Measurements from ENCODE around the gene PCDHGB5.
A peak's percentile ranks its signal among the peaks of the same experiment; 100 is the strongest.

PCDHGB5 gene

DNA sequence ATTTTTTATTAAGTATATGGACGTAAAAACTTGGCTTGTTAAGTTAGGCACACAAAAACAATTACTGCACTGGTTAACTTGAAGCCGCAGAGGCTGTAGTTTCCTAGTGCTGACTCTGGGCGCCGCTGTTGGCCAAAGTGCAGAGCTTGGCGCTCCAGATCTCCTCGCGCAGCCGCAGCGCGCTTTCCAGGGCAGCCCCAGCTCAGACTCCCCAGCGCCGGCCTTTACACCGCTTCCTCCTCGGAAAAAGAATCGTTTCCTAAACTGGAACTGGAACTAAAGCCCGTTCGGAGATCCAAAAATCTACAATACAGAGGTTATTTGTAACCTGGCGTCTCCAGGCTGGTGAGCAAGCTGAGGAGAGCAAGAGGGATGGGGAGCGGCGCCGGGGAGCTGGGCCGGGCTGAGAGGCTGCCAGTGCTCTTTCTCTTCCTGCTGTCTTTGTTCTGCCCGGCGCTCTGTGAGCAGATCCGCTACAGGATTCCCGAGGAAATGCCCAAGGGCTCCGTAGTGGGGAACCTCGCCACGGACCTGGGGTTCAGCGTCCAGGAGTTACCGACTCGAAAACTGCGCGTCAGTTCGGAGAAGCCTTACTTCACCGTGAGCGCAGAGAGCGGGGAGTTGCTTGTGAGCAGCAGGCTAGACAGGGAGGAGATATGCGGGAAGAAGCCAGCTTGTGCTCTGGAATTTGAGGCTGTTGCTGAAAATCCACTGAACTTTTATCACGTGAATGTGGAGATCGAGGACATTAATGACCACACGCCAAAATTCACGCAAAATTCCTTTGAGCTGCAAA, at the start of gene PCDHGB5:
Gene PCDHGB5, plus strand, starts transcription at position 192 of the 796 bp plus-strand sequence. Its CDS starts 181 bp downstream, at position 373.
- DNase-seq (ENCODE audit: low read depth): peak; percentile 55
- peak within 1 kb of the TSS; percentile 53 for H3K4me3 ChIP-seq (ENCODE audit: low read length)
- TF ChIP-seq, protein P1, sequence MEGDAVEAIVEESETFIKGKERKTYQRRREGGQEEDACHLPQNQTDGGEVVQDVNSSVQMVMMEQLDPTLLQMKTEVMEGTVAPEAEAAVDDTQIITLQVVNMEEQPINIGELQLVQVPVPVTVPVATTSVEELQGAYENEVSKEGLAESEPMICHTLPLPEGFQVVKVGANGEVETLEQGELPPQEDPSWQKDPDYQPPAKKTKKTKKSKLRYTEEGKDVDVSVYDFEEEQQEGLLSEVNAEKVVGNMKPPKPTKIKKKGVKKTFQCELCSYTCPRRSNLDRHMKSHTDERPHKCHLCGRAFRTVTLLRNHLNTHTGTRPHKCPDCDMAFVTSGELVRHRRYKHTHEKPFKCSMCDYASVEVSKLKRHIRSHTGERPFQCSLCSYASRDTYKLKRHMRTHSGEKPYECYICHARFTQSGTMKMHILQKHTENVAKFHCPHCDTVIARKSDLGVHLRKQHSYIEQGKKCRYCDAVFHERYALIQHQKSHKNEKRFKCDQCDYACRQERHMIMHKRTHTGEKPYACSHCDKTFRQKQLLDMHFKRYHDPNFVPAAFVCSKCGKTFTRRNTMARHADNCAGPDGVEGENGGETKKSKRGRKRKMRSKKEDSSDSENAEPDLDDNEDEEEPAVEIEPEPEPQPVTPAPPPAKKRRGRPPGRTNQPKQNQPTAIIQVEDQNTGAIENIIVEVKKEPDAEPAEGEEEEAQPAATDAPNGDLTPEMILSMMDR (conservative IDR thresholded peaks at IDR 0.05; ENCODE audit: low read length): peak; percentile 62

DNA sequence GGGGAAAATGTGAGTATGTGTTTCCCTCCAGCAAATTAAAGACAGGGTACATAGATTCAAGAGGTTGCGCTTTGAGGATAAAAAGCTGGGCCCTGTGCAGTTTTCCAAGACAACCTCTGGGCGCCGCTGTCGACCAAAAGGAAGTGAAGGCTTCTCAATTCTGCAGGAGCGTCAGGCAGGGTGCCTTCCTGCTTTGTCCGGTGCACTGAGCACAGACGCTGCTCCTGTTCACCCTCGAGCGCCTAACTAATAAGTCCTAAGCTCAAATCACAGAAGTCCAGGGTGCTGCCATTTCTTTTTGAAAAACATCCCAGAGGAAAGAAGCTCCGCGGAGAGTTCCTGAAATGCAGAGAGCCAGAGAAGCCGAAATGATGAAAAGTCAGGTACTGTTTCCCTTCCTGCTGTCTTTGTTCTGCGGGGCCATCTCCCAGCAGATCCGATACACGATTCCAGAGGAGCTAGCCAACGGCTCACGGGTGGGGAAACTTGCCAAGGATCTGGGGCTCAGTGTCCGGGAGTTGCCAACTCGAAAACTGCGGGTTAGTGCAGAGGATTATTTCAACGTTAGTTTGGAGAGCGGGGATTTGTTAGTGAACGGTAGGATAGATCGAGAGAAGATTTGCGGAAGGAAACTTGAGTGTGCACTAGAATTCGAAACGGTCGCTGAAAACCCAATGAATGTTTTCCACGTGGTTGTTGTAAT, 47.7 kb upstream of the PCDHGB5 start, which contains the start of gene PCDHGB1:
Gene PCDHGB1, plus strand, starts transcription at position 183 of the 703 bp plus-strand sequence. Its CDS starts 162 bp downstream, at position 345.
- TF ChIP-seq, protein P1 (conservative IDR thresholded peaks at IDR 0.05; ENCODE audit: low read length): peak; percentile 72
- peak; percentile 69 for DNase-seq (ENCODE audit: low read depth)
- H3K4me3 ChIP-seq (ENCODE audit: low read length): peak within 1 kb of the TSS; percentile 59

DNA sequence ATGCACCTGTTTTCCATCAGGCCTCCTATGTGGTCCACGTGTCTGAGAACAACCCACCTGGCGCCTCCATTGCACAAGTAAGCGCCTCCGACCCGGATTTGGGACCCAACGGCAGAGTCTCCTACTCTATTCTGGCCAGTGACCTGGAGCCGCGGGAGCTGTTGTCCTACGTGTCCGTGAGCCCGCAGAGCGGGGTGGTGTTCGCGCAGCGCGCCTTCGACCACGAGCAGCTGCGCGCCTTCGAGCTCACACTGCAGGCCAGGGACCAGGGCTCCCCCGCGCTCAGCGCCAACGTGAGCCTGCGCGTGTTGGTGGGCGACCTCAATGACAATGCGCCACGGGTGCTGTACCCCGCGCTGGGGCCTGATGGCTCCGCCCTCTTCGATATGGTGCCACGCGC, 46.2 kb upstream of the PCDHGB5 start:
- no peak overlapping the region for H3K4me3 ChIP-seq (ENCODE audit: low read length)
- TF ChIP-seq, protein P1 (conservative IDR thresholded peaks at IDR 0.05; ENCODE audit: low read length): no peak
- no peak for DNase-seq (ENCODE audit: low read depth)

DNA sequence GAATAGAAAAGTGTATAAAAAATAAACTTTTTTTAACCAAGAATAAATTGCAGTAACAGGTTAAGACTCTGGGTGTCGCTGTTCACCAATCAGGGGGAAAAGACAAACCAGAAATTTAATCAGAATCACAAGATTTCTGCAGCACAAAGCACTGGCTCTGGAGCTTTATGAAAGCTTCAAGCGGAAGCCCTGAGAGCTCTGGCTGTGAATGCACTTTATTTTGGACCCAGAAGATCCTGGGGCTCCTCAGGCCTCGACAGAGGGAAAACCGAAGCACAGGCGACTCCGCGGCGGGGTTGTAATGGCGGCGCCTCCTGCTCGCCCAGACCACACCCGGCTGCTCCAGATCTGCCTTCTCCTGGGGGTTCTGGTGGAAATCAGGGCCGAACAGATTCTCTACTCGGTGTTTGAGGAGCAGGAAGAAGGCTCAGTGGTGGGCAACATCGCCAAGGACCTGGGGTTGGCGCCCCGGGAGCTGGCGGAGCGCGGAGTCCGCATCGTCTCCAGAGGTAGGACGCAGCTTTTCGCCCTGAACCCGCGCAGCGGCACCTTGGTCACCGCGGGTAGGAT, 42.8 kb upstream of the PCDHGB5 start, which contains the start of gene PCDHGA4:
Gene PCDHGA4, plus strand, starts transcription at position 122 of the 570 bp plus-strand sequence. Its CDS starts 87 bp downstream, at position 209.
- DNase-seq (ENCODE audit: low read depth): peak; percentile 36
- peak within 1 kb of the TSS; percentile 58 for H3K4me3 ChIP-seq (ENCODE audit: low read length)

DNA sequence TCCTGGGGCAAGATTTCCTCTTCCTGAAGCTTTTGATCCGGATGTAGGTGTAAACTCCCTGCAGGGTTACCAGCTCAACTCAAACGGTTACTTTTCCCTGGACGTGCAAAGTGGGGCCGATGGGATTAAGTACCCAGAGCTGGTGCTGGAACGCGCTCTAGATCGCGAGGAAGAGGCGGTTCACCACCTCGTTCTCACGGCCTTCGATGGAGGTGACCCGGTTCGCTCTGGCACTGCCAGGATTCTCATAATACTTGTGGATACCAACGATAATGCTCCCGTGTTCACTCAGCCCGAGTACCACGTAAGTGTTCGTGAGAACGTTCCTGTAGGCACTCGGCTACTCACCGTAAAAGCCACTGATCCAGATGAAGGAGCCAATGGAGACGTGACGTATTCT, 42.1 kb upstream of the PCDHGB5 start:
- TF ChIP-seq, protein P1 (conservative IDR thresholded peaks at IDR 0.05; ENCODE audit: low read length): no peak
- peak overlapping the region; percentile 58 for H3K4me3 ChIP-seq (ENCODE audit: low read length)
- no peak for DNase-seq (ENCODE audit: low read depth)

More for the DNA sequence above, 42.8 kb upstream of the PCDHGB5 start, which contains the start of gene PCDHGA4:
- TF ChIP-seq, protein P1 (conservative IDR thresholded peaks at IDR 0.05; ENCODE audit: low read length): peak; percentile 64

DNA sequence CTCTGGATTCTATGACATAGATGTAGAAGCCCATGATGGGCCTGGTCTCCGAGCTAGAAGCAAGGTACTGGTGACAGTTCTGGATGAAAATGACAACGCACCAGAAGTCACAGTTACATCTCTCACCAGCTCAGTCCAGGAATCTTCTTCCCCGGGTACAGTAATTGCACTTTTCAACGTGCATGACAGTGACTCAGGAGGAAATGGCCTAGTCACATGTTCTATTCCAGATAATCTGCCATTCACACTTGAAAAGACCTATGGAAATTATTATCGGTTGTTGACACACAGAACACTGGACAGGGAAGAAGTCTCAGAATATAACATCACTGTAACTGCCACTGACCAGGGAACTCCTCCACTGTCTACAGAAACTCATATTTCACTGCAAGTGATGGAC, 41.6 kb upstream of the PCDHGB5 start:
- H3K4me3 ChIP-seq (ENCODE audit: low read length): no peak overlapping the region
- TF ChIP-seq, protein P1 (conservative IDR thresholded peaks at IDR 0.05; ENCODE audit: low read length): no peak
- no peak for DNase-seq (ENCODE audit: low read depth)

Measured in AG10803 (cell line).